ENCODE data around the gene CSNK1G1. TPM values are rescaled to one million over a fixed set of nuclear protein-coding genes. Genes with fewer than 3 reads are reported as not detected.

The CSNK1G1 gene
- polyA plus RNA-seq, 1 of the 3 experiments (the other 2 are of a cell fraction), result 10.2 TPM

GRCh38 chr15:64216730-64217428 lies 139.1 kb downstream of the CSNK1G1 start:
- 79% methylated on average over 2 of the region's 2 CpGs for WGBS (ENCODE audit: low lambda C conversion rate)
- H3F3A ChIP-seq (replicated peaks; ENCODE audit: insufficient read depth), result peaks cover 5% of the 10 kb centered on the region
- no peak overlapping the region for H3K9ac ChIP-seq
- CTCF ChIA-PET, result interaction anchor here (0.6 to 1.6 kb wide), 5 partner anchors 12 to 861 kb away, joined by 3 to 4 read pairs (median 3); partner anchors contain the start of gene CSNK1G1
- no peak overlapping the region for H3K4me2 ChIP-seq
- peak; percentile 37 for DNase-seq
- POLR2A ChIA-PET, result no interaction called here
- H3K4me1 ChIP-seq (ENCODE audit: control insufficient read depth in 1 of 2, insufficient read depth in 2 of 2, low read depth in 1 of 2, low read length in 1 of 2), result peaks cover 0 to 2% of the 10 kb centered on the region in 2 experiments; a peak in 1 of 4 replicates
- no peaks in the 10 kb centered on the region for H3K27me3 ChIP-seq (ENCODE audit: insufficient read depth)
- no peak overlapping the region for H2AFZ ChIP-seq (ENCODE audit: low read depth)
- peaks cover 57% of the 10 kb centered on the region for H3K79me2 ChIP-seq (ENCODE audit: insufficient read depth)
- H3K27ac ChIP-seq (ENCODE audit: low read depth in 2 of 2, low read length in 1 of 2), result peak overlapping the region in 1 of 2 experiments; percentile 9; a peak in 1 of 4 replicates
- H3K9me3 ChIP-seq, result no peaks in the 10 kb centered on the region
- H4K20me1 ChIP-seq (ENCODE audit: insufficient read depth), result no peaks in the 10 kb centered on the region; the same call in 1 of the 2 replicates
- H3K4me3 ChIP-seq (ENCODE audit: low read depth in 2 of 2, low read length in 1 of 2), result no peak overlapping the region
- peaks cover 12% of the 10 kb centered on the region in 2 experiments for H3K36me3 ChIP-seq (replicated peaks in 1 of 2; ENCODE audit: control insufficient read depth in 1 of 2, insufficient read depth in 2 of 2, low read length in 1 of 2)
- TF ChIP-seq NRF1 (IDR thresholded peaks at IDR 0.05; ENCODE audit: low read depth, low read length), result no peak
- TF ChIP-seq YY1 (IDR thresholded peaks at IDR 0.05; ENCODE audit: low read depth), result no peak
- no peak for TF ChIP-seq USF1 (IDR thresholded peaks at IDR 0.05; ENCODE audit: borderline replicate concordance, low read depth)
- no peak for TF ChIP-seq RFX5 (IDR thresholded peaks at IDR 0.05; ENCODE audit: low read length)
- TF ChIP-seq RAD21 (IDR thresholded peaks at IDR 0.05; ENCODE audit: low read length), result peak; percentile 29
- no peak for TF ChIP-seq CTCF (IDR thresholded peaks at IDR 0.05)
- no peak for TF ChIP-seq MEF2A (IDR thresholded peaks at IDR 0.05; ENCODE audit: borderline replicate concordance, low read depth)
- no peaks in the 10 kb centered on the region for H3K9me2 ChIP-seq

- Histone ChIP-seq H2AFZ (ENCODE audit: low read depth) (no peak overlapping the region), H3K9me3 (no peaks in the 10 kb centered on the region), H3K4me1 (ENCODE audit: control insufficient read depth in 1 of 2, insufficient read depth in 2 of 2, low read depth in 1 of 2, low read length in 1 of 2) (peaks cover 0 to 2% of the 10 kb centered on the region in 2 experiments; a peak in 1 of 4 replicates), H3K36me3 (replicated peaks in 1 of 2; ENCODE audit: control insufficient read depth in 1 of 2, insufficient read depth in 2 of 2, low read length in 1 of 2) (peaks cover 15 to 19% of the 10 kb centered on the region in 2 experiments), H3K9ac (no peak overlapping the region), H4K20me1 (ENCODE audit: insufficient read depth) (no peaks in the 10 kb centered on the region; the same call in 1 of the 2 replicates), H3K79me2 (ENCODE audit: insufficient read depth) (peaks cover 50% of the 10 kb centered on the region), H3K4me2 (no peak overlapping the region), H3F3A (replicated peaks; ENCODE audit: insufficient read depth) (peaks cover 7% of the 10 kb centered on the region), H3K4me3 (ENCODE audit: low read depth in 2 of 2, low read length in 1 of 2) (no peak overlapping the region), H3K27me3 (ENCODE audit: insufficient read depth) (no peaks in the 10 kb centered on the region), H3K27ac (ENCODE audit: low read depth in 2 of 2, low read length in 1 of 2) (no peak overlapping the region), H3K9me2 (no peaks in the 10 kb centered on the region)
- no peak for DNase-seq
- ChIA-PET POLR2A (no interaction called here), CTCF (interaction anchor here (0.6 to 1.6 kb wide), 4 partner anchors 11 to 860 kb away, joined by 3 to 4 read pairs (median 4); no protein-coding TSS in a partner anchor)
- 91% methylated on average over 3 of the region's 3 CpGs for WGBS (ENCODE audit: low lambda C conversion rate)
- TF ChIP-seq NFIC (IDR thresholded peaks at IDR 0.05; ENCODE audit: borderline replicate concordance) (no peak), CTCF (IDR thresholded peaks at IDR 0.05) (no peak), MXI1 (IDR thresholded peaks at IDR 0.05; ENCODE audit: low read depth, low read length) (no peak), CHD2 (IDR thresholded peaks at IDR 0.05; ENCODE audit: low read length, partially characterized antibody) (no peak), SIN3A (IDR thresholded peaks at IDR 0.05; ENCODE audit: borderline replicate concordance, low read depth, low read length) (no peak), USF2 (IDR thresholded peaks at IDR 0.05; ENCODE audit: borderline replicate concordance, low read depth, low read length) (no peak), GATA2 (CRISPR knock-in tag; IDR thresholded peaks at IDR 0.05) (no peak), RCOR1 (IDR thresholded peaks at IDR 0.05; ENCODE audit: low read length) (no peak), PBX3 (IDR thresholded peaks at IDR 0.05) (no peak), MAX (IDR thresholded peaks at IDR 0.05; ENCODE audit: low read depth) (no peak)
These were observed 139.8 kb downstream of the CSNK1G1 start for GRCh38 chr15:64216196-64216595.

All from SK-N-SH (cell line).